HCT116 (cell line): ENCODE results near the gene FA2H. TPM values are rescaled to one million over a fixed set of nuclear protein-coding genes. Genes with fewer than 3 reads are reported as not detected.

Source experiments
- ATAC-seq: fragments of 200-7000 bp; cut with Tn5 transposase; 2 replicates; pipeline ENCODE4 v1.9.1; 2020; ENCODE audit warnings: mild to moderate bottlenecking, moderate library complexity
- BruUV-seq: library from RNA; stranded (reverse); fragments of 400-500 nt; replicated peaks from 2 replicates; lab custom pipeline; 2021; lab: Mats Ljungman, UMichigan
- CTCF ChIA-PET: fragments of 300-600 bp; sonication (Branson Sonifier 250); formaldehyde crosslinking; loops from one replicate; lab custom pipeline; 2021; ENCODE audit warnings: antibody characterized with exemption; lab: Charles Lee
- POLR2A ChIA-PET: fragments of 300-600, 350-600 bp; sonication (Branson Sonifier 250); formaldehyde crosslinking; loops from one replicate; lab custom pipeline; 2021; ENCODE audit warnings: antibody characterized with exemption; lab: Charles Lee
- RAD21 ChIA-PET, 2 experiments: fragments of 300-600 bp; sonication (Branson Sonifier 250); formaldehyde crosslinking; loops; one replicate each; lab custom pipeline; 2023; ENCODE audit warnings: low total read pairs in 2 of 2; ENCODE audit not compliant: uncharacterized antibody in 2 of 2, unreplicated experiment in 2 of 2, low non-redundant PET in 1 of 2; lab: Charles Lee
- DNase-seq: peaks from one replicate; pipeline ENCODE4 v3.0.0-alpha.2; 2010; ENCODE audit warnings: low read depth, low spot score
- H2AFZ ChIP-seq: fragments of 200-600 bp; shearing (Covaris generic), sonication (generic); 2 replicates; pipeline ENCODE4 v1.6.1; 2017; ENCODE audit warnings: low read depth, mixed run types, mixed read lengths, antibody characterized with exemption, low read length; ENCODE audit not compliant: poor library complexity, severe bottlenecking
- H3K27ac ChIP-seq: 2 replicates; pipeline ENCODE4 v1.5.1; 2012; ENCODE audit warnings: low read depth, low read length
- H3K27me3 ChIP-seq: fragments of 200-600 bp; sonication (generic); 2 replicates; pipeline ENCODE4 v1.6.1; 2016; ENCODE audit warnings: mixed run types, low read length, mixed read lengths; ENCODE audit not compliant: insufficient read depth
- H3K36me3 ChIP-seq, 2 experiments: fragments of 200-500 bp in 1 of 2; fragments of 200-600 bp in 1 of 2; sonication (Bioruptor generic) in 1 of 2; sonication (generic) in 1 of 2; 2 replicates each; pipeline versions ENCODE4 v1.5.1 to v1.6.1; 2014 to 2016; ENCODE audit warnings: low read length in 2 of 2, inconsistent platforms in 1 of 2, mixed read lengths in 1 of 2, mixed run types in 1 of 2; ENCODE audit not compliant: insufficient read depth in 2 of 2, control insufficient read depth in 1 of 2
- H3K4me1 ChIP-seq, 2 experiments: fragments of 200-600 bp in 1 of 2; sonication (generic) in 1 of 2; 2 replicates each; pipeline versions ENCODE4 v1.5.1 to v1.6.1; 2012 to 2017; ENCODE audit warnings: low read length in 2 of 2, inconsistent platforms in 1 of 2, mild to moderate bottlenecking in 1 of 2, mixed read lengths in 1 of 2, mixed run types in 1 of 2, moderate library complexity in 1 of 2; ENCODE audit not compliant: insufficient read depth in 2 of 2, control insufficient read depth in 1 of 2
- H3K4me2 ChIP-seq: fragments of 200-600 bp; sonication (generic); 2 replicates; pipeline ENCODE4 v1.6.1; 2017; ENCODE audit warnings: mixed run types, low read length, mixed read lengths
- H3K4me3 ChIP-seq, 2 experiments: fragments of 200-600 bp in 1 of 2; sonication (generic) in 1 of 2; replicated peaks in 1 of 2; 2 replicates each; pipeline ENCODE4 v1.5.1; 2011 to 2016; ENCODE audit warnings: low read length in 2 of 2, control low read depth in 1 of 2, low read depth in 1 of 2, mild to moderate bottlenecking in 1 of 2, mixed read lengths in 1 of 2, mixed run types in 1 of 2
- H3K79me2 ChIP-seq: fragments of 200-600 bp; sonication (generic); 2 replicates; pipeline ENCODE4 v1.6.1; 2017; ENCODE audit warnings: mild to moderate bottlenecking, mixed run types, low read length, moderate library complexity, mixed read lengths; ENCODE audit not compliant: insufficient read depth
- H3K9ac ChIP-seq: fragments of 200-600 bp; sonication (generic); 2 replicates; pipeline ENCODE4 v1.6.1; 2016; ENCODE audit warnings: low read length, mixed read lengths
- H3K9me2 ChIP-seq: fragments of 200-600 bp; sonication (generic), shearing (Covaris generic); 2 replicates; pipeline ENCODE4 v1.6.1; 2017; ENCODE audit warnings: mixed run types, mild to moderate bottlenecking, moderate library complexity; ENCODE audit not compliant: insufficient read depth
- H3K9me3 ChIP-seq, 2 experiments: fragments of 200-500 bp in 1 of 2; fragments of 200-600 bp in 1 of 2; sonication (Bioruptor generic) in 1 of 2; sonication (generic) in 1 of 2; 2 replicates each; pipeline ENCODE4 v1.6.1; 2014 to 2017; ENCODE audit warnings: low read length in 2 of 2, mixed read lengths in 2 of 2, inconsistent platforms in 1 of 2, low read depth in 1 of 2, mild to moderate bottlenecking in 1 of 2, mixed run types in 1 of 2, moderate library complexity in 1 of 2; ENCODE audit not compliant: control insufficient read depth in 1 of 2, insufficient read depth in 1 of 2
- H4K20me1 ChIP-seq: fragments of 200-600 bp; sonication (generic), shearing (Covaris generic); 2 replicates; pipeline ENCODE4 v1.6.1; 2017; ENCODE audit warnings: mixed run types, mild to moderate bottlenecking, moderate library complexity; ENCODE audit not compliant: insufficient read depth
- CBX3 ChIP-seq: IDR thresholded peaks from 2 replicates; pipeline ENCODE4 v1.6.1; 2012; ENCODE audit warnings: low read depth
- CEBPB ChIP-seq: IDR thresholded peaks from 2 replicates; pipeline ENCODE4 v1.6.1; 2012; ENCODE audit warnings: low read depth
- CTCF ChIP-seq, 3 experiments: fragments of 200-600 bp in 1 of 3; sonication (generic) in 1 of 3; IDR thresholded peaks in 2 of 3; conservative IDR thresholded peaks in 1 of 3; 2 replicates each; pipeline ENCODE4 v1.5.1; 2012 to 2017; ENCODE audit warnings: low read depth in 2 of 3, low read length in 2 of 3, antibody characterized with exemption in 1 of 3, borderline replicate concordance in 1 of 3, control low read depth in 1 of 3, mild to moderate bottlenecking in 1 of 3, mixed read lengths in 1 of 3, mixed run types in 1 of 3, moderate library complexity in 1 of 3; ENCODE audit not compliant: insufficient read depth in 1 of 3
- EGR1 ChIP-seq: IDR thresholded peaks from 2 replicates; pipeline ENCODE4 v1.6.1; 2012; ENCODE audit warnings: low read depth
- ELF1 ChIP-seq: IDR thresholded peaks from 2 replicates; pipeline ENCODE4 v1.6.1; 2012; ENCODE audit warnings: low read depth, borderline replicate concordance
- EZH2 ChIP-seq: fragments of 200-600 bp; sonication (generic); IDR thresholded peaks from 2 replicates; pipeline ENCODE4 v1.6.1; 2017; ENCODE audit warnings: antibody characterized with exemption, mixed run types
- EZH2phosphoT487 ChIP-seq: fragments of 200-600 bp; IDR thresholded peaks from 2 replicates; pipeline ENCODE4 v1.6.1; 2018; ENCODE audit warnings: antibody characterized with exemption, borderline replicate concordance
- FOSL1 ChIP-seq: IDR thresholded peaks from 2 replicates; pipeline ENCODE4 v1.6.1; 2012; ENCODE audit warnings: low read depth
- JUND ChIP-seq: IDR thresholded peaks from 2 replicates; pipeline ENCODE4 v1.6.1; 2012
- POLR2A ChIP-seq: IDR thresholded peaks from 2 replicates; pipeline ENCODE4 v1.7.0; 2011; ENCODE audit warnings: borderline replicate concordance; ENCODE audit not compliant: insufficient read depth, insufficient read length; ENCODE audit errors: extremely low read depth
- POLR2AphosphoS5 ChIP-seq: IDR thresholded peaks from 2 replicates; pipeline ENCODE4 v1.6.1; 2011; ENCODE audit warnings: mild to moderate bottlenecking, low read depth, low read length, moderate library complexity
- RAD21 ChIP-seq: IDR thresholded peaks from 2 replicates; pipeline ENCODE4 v1.6.1; 2012; ENCODE audit warnings: low read depth, mild to moderate bottlenecking
- SIN3A ChIP-seq: IDR thresholded peaks from 2 replicates; pipeline ENCODE4 v1.6.1; 2012; ENCODE audit warnings: low read depth
- SP1 ChIP-seq: IDR thresholded peaks from 2 replicates; pipeline ENCODE4 v1.6.1; 2012; ENCODE audit warnings: low read depth
- TCF7L2 ChIP-seq: IDR thresholded peaks from 2 replicates; pipeline ENCODE4 v1.7.0; 2011; ENCODE audit warnings: borderline replicate concordance, inconsistent platforms; ENCODE audit not compliant: insufficient read depth, insufficient read length; ENCODE audit errors: extremely low read depth
- YY1 ChIP-seq: IDR thresholded peaks from 2 replicates; pipeline ENCODE4 v1.6.1; 2011; ENCODE audit warnings: low read length, low read depth, moderate library complexity, mild to moderate bottlenecking; ENCODE audit not compliant: insufficient replicate concordance; ENCODE audit errors: extremely low read depth
- ZFX ChIP-seq: fragments of 450-650 bp; IDR thresholded peaks from 2 replicates; pipeline ENCODE4 v1.6.1; 2017
- ZNF274 ChIP-seq: fragments of 200-500 bp; sonication (Bioruptor generic); IDR thresholded peaks from 2 replicates; pipeline ENCODE4 v1.6.1; 2014; ENCODE audit warnings: mild to moderate bottlenecking, low read depth, low read length, inconsistent platforms
- intact Hi-C: fragments of 100-400 bp; cut with micrococcal nuclease; formaldehyde crosslinking; loops from 2 replicates; pipeline ENCODE4 v1.10.0; 2022
- total RNA-seq: library from RNA; stranded (reverse); gene quantifications from one replicate; pipeline ENCODE4 v1.2.1, GENCODE V29; 2021; ENCODE audit not compliant: unreplicated experiment
- TF ChIP-seq, protein P1 (sequence below): IDR thresholded peaks from 2 replicates; pipeline ENCODE4 v1.6.1; 2011; ENCODE audit warnings: mild to moderate bottlenecking, low read length, moderate library complexity; ENCODE audit not compliant: insufficient replicate concordance; ENCODE audit errors: extremely low read depth

Gene FA2H
- total RNA-seq, 1 experiment from 2014 or later: 11.1 TPM

DNA sequence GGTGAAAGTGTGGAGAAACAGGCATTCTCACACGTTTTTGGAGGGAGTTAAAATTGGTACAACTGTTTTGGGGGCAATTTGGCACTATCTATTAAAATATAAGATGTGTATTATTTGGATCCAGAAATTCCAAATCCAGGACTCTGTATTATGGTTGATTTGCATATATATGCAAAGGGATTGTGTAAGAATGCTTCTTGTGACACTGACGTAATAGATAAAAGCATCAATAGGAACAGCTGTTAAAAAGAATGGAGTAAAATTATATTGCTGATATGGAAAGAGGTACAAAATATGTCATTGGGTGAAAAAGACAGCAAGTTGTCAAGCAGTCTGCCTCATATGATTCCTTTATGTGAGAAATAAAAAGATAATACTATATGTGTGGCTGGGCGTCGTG, 17.3 kb downstream of the FA2H start:
- CTCF ChIA-PET: no interaction called here
- Histone ChIP-seq H4K20me1 (no peaks in the 10 kb centered on the region), H3K9ac (no peak overlapping the region), H3K4me2 (no peak overlapping the region), H3K36me3 (no peaks in the 10 kb centered on the region), H3K4me1 (peaks cover 0 to 3% of the 10 kb centered on the region in 2 experiments; a peak in 1 of 4 replicates), H3K9me3 (no peaks in the 10 kb centered on the region), H2AFZ (no peak overlapping the region), H3K27ac (no peak overlapping the region), H3K9me2 (no peaks in the 10 kb centered on the region), H3K79me2 (no peaks in the 10 kb centered on the region), H3K27me3 (no peaks in the 10 kb centered on the region), H3K4me3 (no peak overlapping the region)
- intact Hi-C loops: no loop called here
- ATAC-seq (no peak), DNase-seq (no peak)
- TF ChIP-seq RAD21 (no peak), SP1 (no peak), JUND (no peak)
- no TSS peak for BruUV-seq
- POLR2A ChIA-PET: no interaction called here
- RAD21 ChIA-PET: no interaction called here

DNA sequence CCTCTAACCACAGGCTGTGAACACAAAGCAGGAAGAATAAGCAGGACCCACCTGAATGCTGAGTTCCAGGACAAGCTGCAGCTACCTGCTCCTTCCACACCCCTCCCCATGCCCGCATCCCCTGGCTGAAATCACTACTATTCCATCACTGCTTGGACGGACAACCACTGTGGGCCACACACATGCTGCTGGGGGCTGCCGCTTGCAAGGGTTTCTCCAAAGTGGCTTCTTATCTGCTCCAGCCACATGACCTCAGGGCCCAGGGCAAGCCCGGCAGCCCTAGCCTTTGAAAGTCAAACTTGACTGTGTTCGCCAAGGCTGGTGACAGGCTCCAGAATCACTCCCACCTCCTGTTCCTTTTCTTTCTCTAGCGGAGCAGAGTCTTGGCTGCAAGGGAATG, 18.4 kb downstream of the FA2H start:
- Histone ChIP-seq H3K4me3 (no peak overlapping the region), H3K9ac (no peak overlapping the region), H3K27ac (no peak overlapping the region), H3K36me3 (no peaks in the 10 kb centered on the region), H3K27me3 (no peaks in the 10 kb centered on the region), H4K20me1 (no peaks in the 10 kb centered on the region), H2AFZ (no peak overlapping the region), H3K9me2 (no peaks in the 10 kb centered on the region), H3K9me3 (no peaks in the 10 kb centered on the region), H3K4me2 (no peak overlapping the region), H3K79me2 (no peaks in the 10 kb centered on the region), H3K4me1 (peaks cover 0 to 3% of the 10 kb centered on the region in 2 experiments; a peak in 1 of 4 replicates)
- intact Hi-C loops: no loop called here
- DNase-seq (no peak), ATAC-seq (no peak)
- ChIA-PET RAD21 (no interaction called here), CTCF (no interaction called here), POLR2A (no interaction called here)
- no TSS peak for BruUV-seq
- no peak for TF ChIP-seq EZH2phosphoT487
- no peak for TF ChIP-seq POLR2A
- no peak for TF ChIP-seq EZH2
- no peak for TF ChIP-seq FOSL1
- no peak for TF ChIP-seq YY1
- no peak for TF ChIP-seq SP1
- TF ChIP-seq CTCF (IDR thresholded peaks at IDR 0.05 in 2 of 3, conservative IDR thresholded peaks at IDR 0.05 in 1 of 3; ENCODE audit: borderline replicate concordance in 1 of 3, insufficient read depth in 1 of 3, low read depth in 2 of 3, low read length in 2 of 3): no peak
- no peak for TF ChIP-seq CEBPB
- no peak for TF ChIP-seq CBX3
- no peak for TF ChIP-seq RAD21
- no peak for TF ChIP-seq TCF7L2
- TF ChIP-seq ELF1: no peak
- TF ChIP-seq POLR2AphosphoS5: no peak
- TF ChIP-seq JUND: no peak
- no peak for TF ChIP-seq SIN3A
- no peak for TF ChIP-seq ZNF274
- TF ChIP-seq ZFX: no peak
- TF ChIP-seq EGR1: no peak
- TF ChIP-seq, protein P1, sequence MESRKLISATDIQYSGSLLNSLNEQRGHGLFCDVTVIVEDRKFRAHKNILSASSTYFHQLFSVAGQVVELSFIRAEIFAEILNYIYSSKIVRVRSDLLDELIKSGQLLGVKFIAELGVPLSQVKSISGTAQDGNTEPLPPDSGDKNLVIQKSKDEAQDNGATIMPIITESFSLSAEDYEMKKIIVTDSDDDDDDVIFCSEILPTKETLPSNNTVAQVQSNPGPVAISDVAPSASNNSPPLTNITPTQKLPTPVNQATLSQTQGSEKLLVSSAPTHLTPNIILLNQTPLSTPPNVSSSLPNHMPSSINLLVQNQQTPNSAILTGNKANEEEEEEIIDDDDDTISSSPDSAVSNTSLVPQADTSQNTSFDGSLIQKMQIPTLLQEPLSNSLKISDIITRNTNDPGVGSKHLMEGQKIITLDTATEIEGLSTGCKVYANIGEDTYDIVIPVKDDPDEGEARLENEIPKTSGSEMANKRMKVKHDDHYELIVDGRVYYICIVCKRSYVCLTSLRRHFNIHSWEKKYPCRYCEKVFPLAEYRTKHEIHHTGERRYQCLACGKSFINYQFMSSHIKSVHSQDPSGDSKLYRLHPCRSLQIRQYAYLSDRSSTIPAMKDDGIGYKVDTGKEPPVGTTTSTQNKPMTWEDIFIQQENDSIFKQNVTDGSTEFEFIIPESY: no peak
